Measurements from ENCODE around the gene WNT10A.

DNA sequence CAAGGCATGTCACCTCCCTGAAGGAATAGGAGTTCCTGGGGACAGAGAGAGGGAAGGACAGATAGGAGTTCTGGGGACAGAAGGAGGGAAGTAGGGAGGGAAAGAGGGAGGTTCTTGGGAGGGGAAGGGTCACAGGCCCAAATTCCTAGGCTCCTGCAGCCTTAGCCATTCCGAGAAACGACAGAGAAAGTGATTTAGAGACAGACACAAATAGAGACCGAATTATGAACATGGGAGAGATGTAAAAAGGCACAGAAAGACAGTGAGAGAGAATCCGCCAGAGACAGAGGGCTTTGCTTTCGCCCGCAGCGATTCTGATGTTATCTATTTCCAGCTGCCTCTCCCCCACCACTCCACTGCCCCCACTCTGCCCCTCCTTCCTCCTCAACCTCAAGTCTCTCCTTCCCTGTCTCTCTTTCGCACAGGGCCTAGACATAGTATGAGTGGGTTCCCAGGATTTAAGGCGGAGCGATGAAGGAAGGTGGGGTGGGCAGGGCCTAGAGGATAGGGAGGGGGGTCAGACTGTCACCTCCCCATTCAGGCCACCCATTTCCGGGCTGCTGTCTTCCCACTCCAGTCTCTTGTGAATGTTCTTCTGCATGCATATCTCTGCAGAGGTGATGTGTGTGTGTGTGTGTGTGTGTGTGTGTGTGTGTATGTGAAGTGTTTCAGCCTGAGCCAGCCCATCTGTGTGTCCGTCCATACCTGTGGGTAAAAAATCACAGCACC lies 24.3 kb upstream of the WNT10A start:
- TF ChIP-seq, protein P1, sequence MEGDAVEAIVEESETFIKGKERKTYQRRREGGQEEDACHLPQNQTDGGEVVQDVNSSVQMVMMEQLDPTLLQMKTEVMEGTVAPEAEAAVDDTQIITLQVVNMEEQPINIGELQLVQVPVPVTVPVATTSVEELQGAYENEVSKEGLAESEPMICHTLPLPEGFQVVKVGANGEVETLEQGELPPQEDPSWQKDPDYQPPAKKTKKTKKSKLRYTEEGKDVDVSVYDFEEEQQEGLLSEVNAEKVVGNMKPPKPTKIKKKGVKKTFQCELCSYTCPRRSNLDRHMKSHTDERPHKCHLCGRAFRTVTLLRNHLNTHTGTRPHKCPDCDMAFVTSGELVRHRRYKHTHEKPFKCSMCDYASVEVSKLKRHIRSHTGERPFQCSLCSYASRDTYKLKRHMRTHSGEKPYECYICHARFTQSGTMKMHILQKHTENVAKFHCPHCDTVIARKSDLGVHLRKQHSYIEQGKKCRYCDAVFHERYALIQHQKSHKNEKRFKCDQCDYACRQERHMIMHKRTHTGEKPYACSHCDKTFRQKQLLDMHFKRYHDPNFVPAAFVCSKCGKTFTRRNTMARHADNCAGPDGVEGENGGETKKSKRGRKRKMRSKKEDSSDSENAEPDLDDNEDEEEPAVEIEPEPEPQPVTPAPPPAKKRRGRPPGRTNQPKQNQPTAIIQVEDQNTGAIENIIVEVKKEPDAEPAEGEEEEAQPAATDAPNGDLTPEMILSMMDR (IDR thresholded peaks at IDR 0.05) = no peak
- TF ChIP-seq EZH2phosphoT487 (IDR thresholded peaks at IDR 0.05) (no peak), EZH2 (IDR thresholded peaks at IDR 0.05) (no peak)
